Hepatocyte (in vitro differentiated cells): ENCODE measurements around the gene ZNF679. TPM values are rescaled to one million over a fixed set of nuclear protein-coding genes. Genes with fewer than 3 reads are reported as not detected.
"Not testable (repeated sequence)": the region's sequence is repeated elsewhere in the genome, so short reads cannot be mapped to it uniquely, and the experiment has no call there.

Experiments used
- DNase-seq: peaks from one replicate; pipeline ENCODE4 v3.0.0-alpha.2; 2016; ENCODE audit warnings: low spot score
- H2AFZ ChIP-seq: fragments of 200-600 bp; sonication (generic); 2 replicates; pipeline ENCODE4 v1.6.0; 2016; ENCODE audit warnings: antibody characterized with exemption, mild to moderate bottlenecking
- H3K27ac ChIP-seq: fragments of 200-600 bp; sonication (generic); 2 replicates; pipeline ENCODE4 v1.5.1; 2016; ENCODE audit warnings: mild to moderate bottlenecking
- H3K27me3 ChIP-seq: fragments of 200-600 bp; sonication (generic); 2 replicates; pipeline ENCODE4 v1.6.1; 2016
- H3K36me3 ChIP-seq: fragments of 200-600 bp; sonication (generic); replicated peaks from 2 replicates; pipeline ENCODE4 v1.5.1; 2016; ENCODE audit warnings: low read depth; ENCODE audit not compliant: insufficient read depth
- H3K4me1 ChIP-seq: fragments of 200-600 bp; sonication (generic); 2 replicates; pipeline ENCODE4 v1.5.1; 2016; ENCODE audit warnings: mild to moderate bottlenecking, moderate library complexity; ENCODE audit not compliant: insufficient read depth
- H3K4me2 ChIP-seq: fragments of 200-600 bp; sonication (generic); 2 replicates; pipeline ENCODE4 v1.6.0; 2016
- H3K4me3 ChIP-seq: fragments of 200-600 bp; sonication (generic); 2 replicates; pipeline ENCODE4 v1.5.1; 2016; ENCODE audit warnings: mild to moderate bottlenecking
- H3K79me2 ChIP-seq: fragments of 200-600 bp; sonication (generic); 2 replicates; pipeline ENCODE4 v1.6.0; 2017; ENCODE audit warnings: mild to moderate bottlenecking
- H3K9me2 ChIP-seq: fragments of 200-600 bp; sonication (generic); replicated peaks from 2 replicates; pipeline ENCODE4 v1.6.0; 2017; ENCODE audit warnings: mild to moderate bottlenecking; ENCODE audit not compliant: insufficient read depth
- H3K9me3 ChIP-seq: fragments of 200-600 bp; sonication (generic); 2 replicates; pipeline ENCODE4 v1.5.1; 2016; ENCODE audit warnings: low read depth, mild to moderate bottlenecking
- H4K20me1 ChIP-seq: fragments of 200-600 bp; sonication (generic); 2 replicates; pipeline ENCODE4 v1.6.0; 2016; ENCODE audit warnings: mild to moderate bottlenecking; ENCODE audit not compliant: insufficient read depth, poor library complexity, severe bottlenecking
- CTCF ChIP-seq: fragments of 200-600 bp; sonication (generic); IDR thresholded peaks from 2 replicates; pipeline ENCODE4 v1.5.1; 2016; ENCODE audit warnings: antibody characterized with exemption, mild to moderate bottlenecking; ENCODE audit not compliant: poor library complexity
- EZH2 ChIP-seq: fragments of 200-600 bp; sonication (generic); IDR thresholded peaks from 2 replicates; pipeline ENCODE4 v1.6.1; 2016; ENCODE audit warnings: antibody characterized with exemption, mild to moderate bottlenecking, borderline replicate concordance
- EZH2phosphoT487 ChIP-seq: fragments of 200-600 bp; sonication (generic); IDR thresholded peaks from one replicate; pipeline ENCODE4 v1.6.1; 2018; ENCODE audit warnings: antibody characterized with exemption, mild to moderate bottlenecking, low read depth, moderate library complexity; ENCODE audit not compliant: unreplicated experiment, severe bottlenecking
- WGBS: methylation state at CpG from one replicate; pipeline ENCODE4 v1.1.6; 2016; ENCODE audit warnings: low lambda C conversion rate; ENCODE audit errors: missing lambda C conversion rate; 5-methylcytosine and 5-hydroxymethylcytosine counted together
- polyA plus RNA-seq: library from polyadenylated mRNA; unstranded; fragments of >200 nt; fragmentation: Nextera tagmentation; extraction: Ambion mirVana; gene quantifications from 2 replicates; pipeline ENCODE4 v1.2.1, GENCODE V29; 2016
- total RNA-seq: library from RNA; depleted of rRNA; stranded (reverse); fragments of >200 nt; gene quantifications from 2 replicates; pipeline ENCODE4 v1.2.3, GENCODE V29; 2014

ZNF679 gene
- total and polyA plus RNA-seq, 2 experiments from 2014 or later, result not detected

- no peaks in the 10 kb centered on the region for H3K27me3 ChIP-seq
- H3K9me3 ChIP-seq, result peaks cover 6% of the 10 kb centered on the region
- no peaks in the 10 kb centered on the region for H3K36me3 ChIP-seq
- no peak overlapping the region for H2AFZ ChIP-seq
- H4K20me1 ChIP-seq, result no peaks in the 10 kb centered on the region
- H3K27ac ChIP-seq, result no peak overlapping the region
- H3K4me1 ChIP-seq, result no peaks in the 10 kb centered on the region
- no peak overlapping the region for H3K4me3 ChIP-seq
- no peaks in the 10 kb centered on the region for H3K79me2 ChIP-seq
- no peak for DNase-seq
- WGBS, result 88% methylated on average over 10 of the region's 10 CpGs
- H3K4me2 ChIP-seq, result no peak overlapping the region
- H3K9me2 ChIP-seq, result no peaks in the 10 kb centered on the region
- no peak for TF ChIP-seq CTCF
- no peak for TF ChIP-seq EZH2phosphoT487
- TF ChIP-seq EZH2, result no peak
Observed at GRCh38 chr7:64314566-64314965, 86.3 kb downstream of the ZNF679 start.

GRCh38 chr7:64316031-64316742 is 87.9 kb downstream of the ZNF679 start:
- not testable (repeated sequence) for H4K20me1 ChIP-seq, H2AFZ ChIP-seq, H3K79me2 ChIP-seq, H3K27ac ChIP-seq, H3K4me3 ChIP-seq, H3K4me1 ChIP-seq, H3K36me3 ChIP-seq, H3K9me2 ChIP-seq, H3K4me2 ChIP-seq, DNase-seq, H3K9me3 ChIP-seq, H3K27me3 ChIP-seq
- WGBS, result 35% methylated on average over 1 of the region's 1 CpG

Other genes starting within 250 kb of the ZNF679 start
- gene ZNF722, start 229.6 kb upstream of the ZNF679 start, total RNA-seq, result not detected in 2 replicates
- gene ZNF722, start 229.6 kb upstream of the ZNF679 start, polyA plus RNA-seq, result not detected in 2 replicates
- gene ZNF727, start 183.0 kb upstream of the ZNF679 start, total RNA-seq, result not detected in 2 replicates
- not detected in 2 replicates for gene ZNF727, start 183.0 kb upstream of the ZNF679 start, polyA plus RNA-seq
- gene ZNF735, start 21.3 kb upstream of the ZNF679 start, total RNA-seq, result not detected in 2 replicates
- gene ZNF735, start 21.3 kb upstream of the ZNF679 start, polyA plus RNA-seq, result not detected in 2 replicates
- gene ZNF736, start 85.5 kb downstream of the ZNF679 start, total RNA-seq, result not detected in 2 replicates
- not detected in 2 replicates for gene ZNF736, start 85.5 kb downstream of the ZNF679 start, polyA plus RNA-seq